HepG2 (cell line): ENCODE measurements around the gene RNF40. TPM values are rescaled to one million over a fixed set of nuclear protein-coding genes. Genes with fewer than 3 reads are reported as not detected.
A peak's percentile ranks its signal among the peaks of the same experiment; 100 is the strongest.

Source experiments
- ADNP ChIP-seq: sonication (generic); formaldehyde crosslinking; IDR thresholded peaks from 2 replicates; pipeline ENCODE4 v1.4.0; 2020; ENCODE audit warnings: missing genetic modification reagents
- AGO1 ChIP-seq: fragments of 200-400 bp; formaldehyde crosslinking; IDR thresholded peaks from 2 replicates; pipeline ENCODE4 v1.6.1; 2017; ENCODE audit warnings: mild to moderate bottlenecking, low read depth, low read length, moderate library complexity; ENCODE audit not compliant: poor library complexity, severe bottlenecking
- AGO2 ChIP-seq: fragments of 200-400 bp; formaldehyde crosslinking; optimal IDR thresholded peaks from 2 replicates; pipeline ENCODE3; 2017; ENCODE audit warnings: mild to moderate bottlenecking, low read depth, low read length, moderate library complexity
- CBX2 ChIP-seq, 2 experiments: fragments of 200-600 bp in 1 of 2; sonication (generic); formaldehyde crosslinking in 1 of 2; IDR thresholded peaks; 2 replicates each; pipeline versions ENCODE4 v1.7.0 to v1.8.1; 2018 to 2022; ENCODE audit warnings: low read depth in 2 of 2, low read length in 1 of 2, mild to moderate bottlenecking in 1 of 2, missing genetic modification reagents in 1 of 2
- EP300 ChIP-seq, 3 experiments: sonication (generic) in 1 of 3; formaldehyde crosslinking in 1 of 3; IDR thresholded peaks; 2 replicates each; pipeline versions ENCODE4 v1.5.1 to v1.6.1; 2011 to 2020; ENCODE audit warnings: low read depth in 2 of 3, low read length in 2 of 3, borderline replicate concordance in 1 of 3, improper control_type of control experiment in 1 of 3, mild to moderate bottlenecking in 1 of 3, missing genetic modification reagents in 1 of 3, moderate library complexity in 1 of 3
- HMG20B ChIP-seq: conservative IDR thresholded peaks from 2 replicates; pipeline ENCODE4 v1.6.1; 2016; ENCODE audit warnings: missing genetic modification reagents, missing compliant biosample characterization
- HNF4A ChIP-seq: sonication (generic); formaldehyde crosslinking; IDR thresholded peaks from 2 replicates; pipeline ENCODE4 v1.4.0; 2020; ENCODE audit warnings: missing genetic modification reagents
- JDP2 ChIP-seq: sonication (generic); formaldehyde crosslinking; IDR thresholded peaks from 2 replicates; pipeline ENCODE4 v1.8.1; 2022; ENCODE audit warnings: missing genetic modification reagents, borderline replicate concordance
- KAT8 ChIP-seq: IDR thresholded peaks from 2 replicates; pipeline ENCODE4 v1.6.1; 2016; ENCODE audit warnings: missing genetic modification reagents, missing compliant biosample characterization
- MBNL3 ChIP-seq: fragments of 250-450 bp; sonication (Bioruptor Pico); conservative IDR thresholded peaks from 2 replicates; pipeline ENCODE4 v1.8.0; 2022; ENCODE audit warnings: mild to moderate bottlenecking, inconsistent platforms
- MIER2 ChIP-seq: IDR thresholded peaks from 2 replicates; pipeline ENCODE4 v1.6.1; 2016; ENCODE audit warnings: missing biosample characterization, missing genetic modification reagents
- NR2C2 ChIP-seq: sonication (generic); formaldehyde crosslinking; IDR thresholded peaks from 2 replicates; pipeline ENCODE4 v1.4.0; 2020; ENCODE audit warnings: missing genetic modification reagents, mild to moderate bottlenecking, moderate library complexity, borderline replicate concordance
- PHF8 ChIP-seq: sonication (generic); formaldehyde crosslinking; IDR thresholded peaks from 2 replicates; pipeline ENCODE4 v1.5.0; 2020; ENCODE audit warnings: missing genetic modification reagents
- PITX1 ChIP-seq: sonication (generic); formaldehyde crosslinking; IDR thresholded peaks from 2 replicates; pipeline ENCODE4 v1.5.1; 2020; ENCODE audit warnings: mild to moderate bottlenecking, missing genetic modification reagents
- SMAD3 ChIP-seq: sonication (generic); formaldehyde crosslinking; IDR thresholded peaks from 2 replicates; pipeline ENCODE4 v1.4.0; 2020; ENCODE audit warnings: missing genetic modification reagents
- STAT5B ChIP-seq: sonication (generic); formaldehyde crosslinking; IDR thresholded peaks from 2 replicates; pipeline ENCODE4 v1.4.0; 2020; ENCODE audit warnings: missing genetic modification reagents
- TAF1 ChIP-seq: sonication (generic); formaldehyde crosslinking; IDR thresholded peaks from 2 replicates; pipeline ENCODE4 v1.4.0; 2020; ENCODE audit warnings: missing genetic modification reagents
- TBP ChIP-seq: sonication (generic); formaldehyde crosslinking; IDR thresholded peaks from 2 replicates; pipeline ENCODE4 v1.5.0; 2020; ENCODE audit warnings: missing genetic modification reagents
- ZFP41 ChIP-seq: sonication (generic); formaldehyde crosslinking; IDR thresholded peaks from 2 replicates; pipeline ENCODE4 v1.4.0; 2020; ENCODE audit warnings: mild to moderate bottlenecking, missing genetic modification reagents, borderline replicate concordance
- ZFP82 ChIP-seq: sonication (generic); formaldehyde crosslinking; IDR thresholded peaks from 2 replicates; pipeline ENCODE4 v1.5.1; 2020; ENCODE audit warnings: mild to moderate bottlenecking, missing genetic modification reagents, borderline replicate concordance
- ZNF180 ChIP-seq: sonication (generic); formaldehyde crosslinking; IDR thresholded peaks from 2 replicates; pipeline ENCODE4 v1.4.0; 2020; ENCODE audit warnings: low read depth, missing genetic modification reagents, borderline replicate concordance
- ZNF260 ChIP-seq: sonication (generic); formaldehyde crosslinking; IDR thresholded peaks from 2 replicates; pipeline ENCODE4 v1.4.0; 2020; ENCODE audit warnings: missing genetic modification reagents, low read depth, mild to moderate bottlenecking, borderline replicate concordance
- ZNF30 ChIP-seq: sonication (generic); formaldehyde crosslinking; IDR thresholded peaks from 2 replicates; pipeline ENCODE4 v1.5.0; 2020; ENCODE audit warnings: mild to moderate bottlenecking, missing genetic modification reagents
- ZNF34 ChIP-seq: sonication (generic); formaldehyde crosslinking; IDR thresholded peaks from 2 replicates; pipeline ENCODE4 v1.4.0; 2020; ENCODE audit warnings: mild to moderate bottlenecking, missing genetic modification reagents, borderline replicate concordance
- ZNF343 ChIP-seq: sonication (generic); formaldehyde crosslinking; IDR thresholded peaks from 2 replicates; pipeline ENCODE4 v1.4.0; 2020; ENCODE audit warnings: mild to moderate bottlenecking, missing genetic modification reagents
- ZNF496 ChIP-seq: sonication (generic); formaldehyde crosslinking; IDR thresholded peaks from 2 replicates; pipeline ENCODE4 v1.8.1; 2023; ENCODE audit warnings: mild to moderate bottlenecking, moderate library complexity, missing genetic modification reagents; ENCODE audit not compliant: insufficient replicate concordance
- ZNF501 ChIP-seq: sonication (generic); formaldehyde crosslinking; IDR thresholded peaks from 2 replicates; pipeline ENCODE4 v1.5.1; 2020; ENCODE audit warnings: mild to moderate bottlenecking, moderate library complexity, missing genetic modification reagents
- ZNF691 ChIP-seq: sonication (generic); formaldehyde crosslinking; IDR thresholded peaks from 2 replicates; pipeline ENCODE4 v1.4.0; 2020; ENCODE audit warnings: missing genetic modification reagents, low read depth, mild to moderate bottlenecking, borderline replicate concordance
- ZNF891 ChIP-seq: sonication (generic); formaldehyde crosslinking; IDR thresholded peaks from 2 replicates; pipeline ENCODE4 v1.5.0; 2020; ENCODE audit warnings: mild to moderate bottlenecking, missing genetic modification reagents
- polyA plus RNA-seq, 8 experiments: library from polyadenylated mRNA; depleted of rRNA in 3 of 8; stranded (reverse) in 7 of 8; unstranded in 1 of 8; fragments of >200 nt; fragmentation: Illumina TruSeq in 4 of 8; extraction: Trizol in 4 of 8; gene quantifications; 2 replicates each; pipeline versions ENCODE4 v1.2.1 to v1.2.3, GENCODE V29; 2011 to 2016; ENCODE audit warnings: low read depth in 4 of 8, missing spikeins in 1 of 8, mixed read lengths in 1 of 8; ENCODE audit not compliant: insufficient read depth in 1 of 8
- total RNA-seq, 5 experiments: library from RNA; depleted of rRNA; stranded (reverse); fragments of >200 nt; fragmentation: Illumina TruSeq; extraction: Trizol; gene quantifications; 2 replicates each; pipeline ENCODE4 v1.2.3, GENCODE V29; 2016; ENCODE audit warnings: low read depth in 1 of 5
- TF ChIP-seq, protein P1 (sequence below): sonication (generic); formaldehyde crosslinking; IDR thresholded peaks from 2 replicates; pipeline ENCODE4 v1.5.0; 2020; ENCODE audit warnings: missing genetic modification reagents

RNF40 gene
- total and polyA plus RNA-seq, 2 of the 13 experiments (the other 11 are each of a cell fraction or from before 2014, with no cell fraction given) = 84.0 to 85.6 TPM

DNA sequence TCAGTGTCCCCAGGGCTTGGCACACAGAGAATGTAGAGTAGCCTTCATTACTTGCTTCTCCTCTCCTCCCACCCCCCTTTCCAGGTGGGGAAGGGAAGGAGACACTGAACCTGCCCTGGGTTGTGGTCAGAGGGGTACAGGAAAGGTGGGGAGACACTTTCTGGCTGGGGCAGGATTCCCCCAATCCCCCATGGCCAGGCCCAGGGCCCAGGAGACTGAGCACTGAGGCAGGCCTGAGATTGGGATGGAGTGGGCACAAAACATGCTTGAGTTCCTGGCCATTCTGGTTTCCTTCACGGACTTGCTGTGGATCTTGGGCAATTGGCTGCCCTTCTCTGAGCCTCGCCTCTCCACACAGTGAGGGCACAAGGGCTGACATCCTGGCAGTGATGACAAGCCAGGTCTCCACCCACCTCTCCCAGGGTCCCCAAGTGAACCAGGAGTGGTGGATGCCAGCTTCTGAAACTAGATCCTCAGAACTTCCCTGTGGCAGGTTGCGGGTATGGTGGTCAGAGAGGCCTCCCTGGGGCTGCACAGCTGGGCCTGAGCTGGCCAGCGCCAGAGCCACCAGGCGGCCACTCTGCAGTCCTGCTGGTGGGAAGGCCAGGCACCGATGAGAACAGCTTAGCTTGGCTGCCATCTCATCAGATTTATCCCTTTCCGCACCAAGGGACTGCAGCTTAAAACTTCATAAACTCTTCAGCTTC is 15.6 kb downstream of the RNF40 start (continued):
- TF ChIP-seq ZNF891 (CRISPR knock-in tag) = no peak
- no peak for TF ChIP-seq ZNF496 (CRISPR knock-in tag)
- peak; percentile 20; the same call in 1 of the 2 replicates for TF ChIP-seq HNF4A (CRISPR knock-in tag)
- TF ChIP-seq AGO2 = peak; percentile 95
- no peak for TF ChIP-seq MBNL3
- no peak for TF ChIP-seq ADNP (CRISPR knock-in tag)
- no peak for TF ChIP-seq PITX1 (CRISPR knock-in tag)
- TF ChIP-seq STAT5B (CRISPR knock-in tag) = no peak
- no peak for TF ChIP-seq EP300 (IDR thresholded peaks at IDR 0.05; ENCODE audit: low read depth in 2 of 2, low read length in 2 of 2)
- TF ChIP-seq EP300 (CRISPR knock-in tag; IDR thresholded peaks at IDR 0.05; ENCODE audit: borderline replicate concordance) = no peak
- TF ChIP-seq PHF8 (CRISPR knock-in tag) = no peak; the same call in 1 of the 2 replicates
- no peak for TF ChIP-seq SMAD3 (CRISPR knock-in tag)
- no peak for TF ChIP-seq ZNF260 (CRISPR knock-in tag)
- no peak for TF ChIP-seq ZNF30 (CRISPR knock-in tag)
- no peak for TF ChIP-seq ZNF34 (CRISPR knock-in tag)
- TF ChIP-seq ZNF343 = peak; percentile 72
- TF ChIP-seq KAT8 (CRISPR knock-in tag) = no peak
- no peak for TF ChIP-seq TBP (CRISPR knock-in tag)
- TF ChIP-seq TAF1 (CRISPR knock-in tag) = no peak
- TF ChIP-seq, protein P1, sequence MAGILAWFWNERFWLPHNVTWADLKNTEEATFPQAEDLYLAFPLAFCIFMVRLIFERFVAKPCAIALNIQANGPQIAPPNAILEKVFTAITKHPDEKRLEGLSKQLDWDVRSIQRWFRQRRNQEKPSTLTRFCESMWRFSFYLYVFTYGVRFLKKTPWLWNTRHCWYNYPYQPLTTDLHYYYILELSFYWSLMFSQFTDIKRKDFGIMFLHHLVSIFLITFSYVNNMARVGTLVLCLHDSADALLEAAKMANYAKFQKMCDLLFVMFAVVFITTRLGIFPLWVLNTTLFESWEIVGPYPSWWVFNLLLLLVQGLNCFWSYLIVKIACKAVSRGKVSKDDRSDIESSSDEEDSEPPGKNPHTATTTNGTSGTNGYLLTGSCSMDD (CRISPR knock-in tag) = no peak
- no peak for TF ChIP-seq ZFP41 (CRISPR knock-in tag)
- no peak for TF ChIP-seq CBX2 (IDR thresholded peaks at IDR 0.05; ENCODE audit: low read depth, low read length)
- TF ChIP-seq CBX2 (CRISPR knock-in tag; IDR thresholded peaks at IDR 0.05; ENCODE audit: low read depth) = no peak
- no peak for TF ChIP-seq ZNF691 (CRISPR knock-in tag)
- no peak for TF ChIP-seq ZFP82 (CRISPR knock-in tag)
- peak; percentile 95 for TF ChIP-seq AGO1
- TF ChIP-seq HMG20B = no peak
- no peak for TF ChIP-seq ZNF501 (CRISPR knock-in tag)
- TF ChIP-seq JDP2 = no peak
- peak; percentile 30; the same call in 1 of the 2 replicates for TF ChIP-seq ZNF180 (CRISPR knock-in tag)
- no peak for TF ChIP-seq NR2C2 (CRISPR knock-in tag)
- TF ChIP-seq MIER2 (CRISPR knock-in tag) = no peak
